WERI-Rb-1 (cell line): ENCODE measurements around the gene CCDC73.
"Not testable (repeated sequence)": the region's sequence is repeated elsewhere in the genome, so short reads cannot be mapped to it uniquely, and the experiment has no call there.

Experiments
- DNase-seq: peaks from one replicate; pipeline ENCODE4 v3.0.0-alpha.2; 2020
- H3K27ac ChIP-seq: fragments of 250-450 bp; sonication (Bioruptor Pico); 2 replicates; pipeline ENCODE4 v1.5.1; 2020; ENCODE audit warnings: mild to moderate bottlenecking, moderate library complexity
- H3K27me3 ChIP-seq: fragments of 250-450 bp; sonication (Bioruptor Pico); 2 replicates; pipeline ENCODE4 v1.5.1; 2021; ENCODE audit warnings: mild to moderate bottlenecking, low read depth, moderate library complexity; ENCODE audit not compliant: insufficient read depth, severe bottlenecking
- H3K36me3 ChIP-seq: fragments of 250-450 bp; sonication (Bioruptor Pico); 2 replicates; pipeline ENCODE4 v1.5.1; 2020; ENCODE audit warnings: mild to moderate bottlenecking, moderate library complexity
- H3K4me3 ChIP-seq: 2 replicates; pipeline ENCODE4 v1.5.1; 2011; ENCODE audit warnings: low read depth, mild to moderate bottlenecking, control low read depth, low read length
- H3K9me3 ChIP-seq: fragments of 250-450 bp; sonication (Bioruptor Pico); 2 replicates; pipeline ENCODE4 v1.5.1; 2021; ENCODE audit warnings: mild to moderate bottlenecking, moderate library complexity; ENCODE audit not compliant: severe bottlenecking
- CTCF ChIP-seq: IDR thresholded peaks from 2 replicates; pipeline ENCODE4 v1.5.1; 2011; ENCODE audit warnings: low read depth, mild to moderate bottlenecking, control low read depth, inconsistent platforms, low read length

The CCDC73 gene

GRCh38 chr11:32722255-32722654 is 72.2 kb downstream of the CCDC73 start:
- Histone ChIP-seq H3K27ac (no peak overlapping the region), H3K27me3 (peaks cover 11% of the 10 kb centered on the region), H3K9me3 (no peaks in the 10 kb centered on the region), H3K4me3 (no peak overlapping the region), H3K36me3 (no peaks in the 10 kb centered on the region)
- TF ChIP-seq CTCF, result no peak
- no peak for DNase-seq

GRCh38 chr11:32713496-32713895 is 81.0 kb downstream of the CCDC73 start:
- H3K4me3 ChIP-seq, result no peak overlapping the region
- H3K36me3 ChIP-seq, result no peaks in the 10 kb centered on the region
- H3K27me3 ChIP-seq, result peaks cover 31% of the 10 kb centered on the region
- H3K9me3 ChIP-seq, result no peaks in the 10 kb centered on the region
- no peak for DNase-seq
- TF ChIP-seq CTCF, result no peak
- H3K27ac ChIP-seq, result no peak overlapping the region

- H3K4me3 ChIP-seq, DNase-seq, H3K9me3 ChIP-seq, H3K36me3 ChIP-seq, H3K27ac ChIP-seq: not testable (repeated sequence)
- H3K27me3 ChIP-seq, result peaks cover 35% of the 10 kb centered on the region
Observed at GRCh38 chr11:32708978-32709377, 85.5 kb downstream of the CCDC73 start.

GRCh38 chr11:32706985-32707741 is 87.3 kb downstream of the CCDC73 start:
- no peak for TF ChIP-seq CTCF
- no peak overlapping the region for H3K27ac ChIP-seq
- no peak overlapping the region for H3K4me3 ChIP-seq
- peaks cover 7% of the 10 kb centered on the region for H3K9me3 ChIP-seq
- DNase-seq, result no peak
- peaks cover 33% of the 10 kb centered on the region for H3K27me3 ChIP-seq
- H3K36me3 ChIP-seq, result no peaks in the 10 kb centered on the region

GRCh38 chr11:32705309-32706033 is 89.0 kb downstream of the CCDC73 start:
- no peak for TF ChIP-seq CTCF

GRCh38 chr11:32704775-32705174 is 89.7 kb downstream of the CCDC73 start:
- Histone ChIP-seq H3K36me3 (no peaks in the 10 kb centered on the region), H3K27ac (no peak overlapping the region), H3K4me3 (no peak overlapping the region), H3K27me3 (peaks cover 17% of the 10 kb centered on the region), H3K9me3 (peaks cover 7% of the 10 kb centered on the region)
- DNase-seq, result no peak
- no peak for TF ChIP-seq CTCF

More at GRCh38 chr11:32705309-32706033, 89.0 kb downstream of the CCDC73 start:
- no peak overlapping the region for H3K4me3 ChIP-seq
- peaks cover 7% of the 10 kb centered on the region for H3K9me3 ChIP-seq
- H3K27ac ChIP-seq, result no peak overlapping the region
- peaks cover 18% of the 10 kb centered on the region for H3K27me3 ChIP-seq
- H3K36me3 ChIP-seq, result no peaks in the 10 kb centered on the region
- DNase-seq, result no peak
